Tibial nerve (tissue), 4 donors: Measurements from ENCODE around the gene ZP1. TPM values are rescaled to one million over a fixed set of nuclear protein-coding genes. Genes with fewer than 3 reads are reported as not detected.

Source experiments
- DNase-seq, 2 donors: peaks; one replicate each; pipeline ENCODE4 v3.0.0-alpha.2; 2019; ENCODE audit warnings: low spot score in 2 of 2
- H3K27ac ChIP-seq, 4 donors: fragments of 200-600 bp; sonication (generic) in 3 of 4; one replicate each; pipeline ENCODE4 v1.5.1; 2017 to 2019; ENCODE audit warnings: mild to moderate bottlenecking in 1 of 4
- H3K27me3 ChIP-seq, 2 donors: fragments of 200-600 bp; sonication (generic) in 1 of 2; one replicate each; pipeline versions ENCODE4 v1.5.1 to v1.6.0; 2017 to 2019
- H3K36me3 ChIP-seq, 3 donors: fragments of 200-600 bp; sonication (generic); one replicate each; pipeline ENCODE4 v1.5.1; 2018 to 2019
- H3K4me1 ChIP-seq, 4 donors: fragments of 200-600 bp; sonication (generic) in 3 of 4; one replicate each; pipeline ENCODE4 v1.5.1; 2017 to 2019
- H3K4me3 ChIP-seq, 4 donors: fragments of 200-600 bp; sonication (generic) in 3 of 4; one replicate each; pipeline ENCODE4 v1.5.1; 2017 to 2019; ENCODE audit warnings: mild to moderate bottlenecking in 1 of 4, moderate library complexity in 1 of 4
- H3K9me3 ChIP-seq, 4 donors: fragments of 200-600 bp; sonication (generic) in 3 of 4; one replicate each; pipeline ENCODE4 v1.5.1; 2017 to 2019
- EP300 ChIP-seq, 2 donors: sonication (generic); formaldehyde crosslinking; IDR thresholded peaks; one replicate each; pipeline ENCODE4 v1.6.1; 2017; ENCODE audit warnings: antibody characterized with exemption in 2 of 2, mild to moderate bottlenecking in 1 of 2
- POLR2A ChIP-seq, 2 donors: fragments of 450-650 bp; IDR thresholded peaks; one replicate each; pipeline ENCODE4 v1.6.1; 2017; ENCODE audit warnings: antibody characterized with exemption in 2 of 2, mild to moderate bottlenecking in 2 of 2, moderate library complexity in 2 of 2
- WGBS, 2 donors: methylation state at CpG; one replicate each; pipeline ENCODE4 v1.1.5; 2018; 5-methylcytosine and 5-hydroxymethylcytosine counted together
- total RNA-seq, 4 donors: library from RNA; depleted of rRNA; stranded (reverse); fragments of >200 nt; gene quantifications; one replicate each; pipeline ENCODE4 v1.1.0, GENCODE V29; 2016
- TF ChIP-seq, protein P1 (sequence below), 5 experiments: fragments of 200-600 bp in 3 of 5; fragments of 450-650 bp in 2 of 5; sonication (generic) in 3 of 5; IDR thresholded peaks; one replicate each; pipeline ENCODE4 v1.5.1; 2016 to 2019; ENCODE audit warnings: antibody characterized with exemption in 5 of 5, mild to moderate bottlenecking in 3 of 5, moderate library complexity in 2 of 5

Gene ZP1
- total RNA-seq, 4 donors from 2014 or later: not detected

DNA sequence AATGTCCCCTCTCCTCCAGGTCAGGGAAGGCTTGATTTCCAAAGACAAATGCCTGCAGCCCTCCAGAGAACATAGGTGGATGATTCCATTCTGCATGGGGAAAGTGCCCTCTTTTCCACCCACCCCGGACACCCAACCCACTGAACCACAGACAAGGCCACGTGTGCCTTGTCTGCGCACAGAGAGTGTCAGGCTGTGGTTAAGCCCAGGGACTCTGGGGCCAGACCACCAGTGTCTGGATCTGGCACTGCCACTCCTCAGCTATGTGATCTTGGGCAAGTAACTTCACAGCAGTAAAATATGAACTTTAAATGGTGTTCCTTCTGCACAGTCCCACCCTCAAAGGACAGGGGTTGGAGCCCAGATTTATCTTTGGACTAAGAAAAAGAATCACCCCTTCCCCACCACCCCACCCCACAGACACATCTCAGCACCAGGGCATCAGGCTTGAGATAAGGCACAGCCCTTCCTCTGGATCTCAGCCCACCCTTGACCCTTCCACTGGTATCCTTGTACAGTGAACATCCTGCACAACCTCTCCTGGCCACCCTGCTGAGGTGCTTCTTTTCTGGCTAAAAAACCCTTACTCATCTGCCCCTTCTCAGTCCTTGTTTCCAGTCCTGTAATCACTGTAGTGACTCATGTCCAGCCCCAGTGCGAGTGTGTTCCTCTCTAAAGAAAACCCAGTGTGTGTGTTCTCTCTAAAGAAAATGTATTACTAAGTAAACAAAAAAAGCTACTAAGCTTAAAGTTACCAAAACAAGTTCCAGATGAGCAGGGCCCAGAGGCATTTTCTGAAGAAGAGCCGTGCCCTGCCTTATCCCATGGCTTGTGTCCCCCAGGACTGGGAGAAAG lies 9.7 kb upstream of the ZP1 start:
- TF ChIP-seq EP300 (IDR thresholded peaks at IDR 0.05): no peak
- no peak for TF ChIP-seq POLR2A (IDR thresholded peaks at IDR 0.05)
- TF ChIP-seq, protein P1, sequence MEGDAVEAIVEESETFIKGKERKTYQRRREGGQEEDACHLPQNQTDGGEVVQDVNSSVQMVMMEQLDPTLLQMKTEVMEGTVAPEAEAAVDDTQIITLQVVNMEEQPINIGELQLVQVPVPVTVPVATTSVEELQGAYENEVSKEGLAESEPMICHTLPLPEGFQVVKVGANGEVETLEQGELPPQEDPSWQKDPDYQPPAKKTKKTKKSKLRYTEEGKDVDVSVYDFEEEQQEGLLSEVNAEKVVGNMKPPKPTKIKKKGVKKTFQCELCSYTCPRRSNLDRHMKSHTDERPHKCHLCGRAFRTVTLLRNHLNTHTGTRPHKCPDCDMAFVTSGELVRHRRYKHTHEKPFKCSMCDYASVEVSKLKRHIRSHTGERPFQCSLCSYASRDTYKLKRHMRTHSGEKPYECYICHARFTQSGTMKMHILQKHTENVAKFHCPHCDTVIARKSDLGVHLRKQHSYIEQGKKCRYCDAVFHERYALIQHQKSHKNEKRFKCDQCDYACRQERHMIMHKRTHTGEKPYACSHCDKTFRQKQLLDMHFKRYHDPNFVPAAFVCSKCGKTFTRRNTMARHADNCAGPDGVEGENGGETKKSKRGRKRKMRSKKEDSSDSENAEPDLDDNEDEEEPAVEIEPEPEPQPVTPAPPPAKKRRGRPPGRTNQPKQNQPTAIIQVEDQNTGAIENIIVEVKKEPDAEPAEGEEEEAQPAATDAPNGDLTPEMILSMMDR (IDR thresholded peaks at IDR 0.05): no peak
- H3K36me3 ChIP-seq: peaks cover 0 to 12% (median 0%) of the 10 kb centered on the region in 3 donors
- no peak overlapping the region for H3K4me3 ChIP-seq
- H3K9me3 ChIP-seq: no peaks in the 10 kb centered on the region
- WGBS, 2 donors: 77 to 82% methylated on average over 5 of the region's 5 CpGs
- no peaks in the 10 kb centered on the region for H3K4me1 ChIP-seq
- no peaks in the 10 kb centered on the region for H3K27me3 ChIP-seq
- H3K27ac ChIP-seq: no peak overlapping the region
- DNase-seq: no peak

DNA sequence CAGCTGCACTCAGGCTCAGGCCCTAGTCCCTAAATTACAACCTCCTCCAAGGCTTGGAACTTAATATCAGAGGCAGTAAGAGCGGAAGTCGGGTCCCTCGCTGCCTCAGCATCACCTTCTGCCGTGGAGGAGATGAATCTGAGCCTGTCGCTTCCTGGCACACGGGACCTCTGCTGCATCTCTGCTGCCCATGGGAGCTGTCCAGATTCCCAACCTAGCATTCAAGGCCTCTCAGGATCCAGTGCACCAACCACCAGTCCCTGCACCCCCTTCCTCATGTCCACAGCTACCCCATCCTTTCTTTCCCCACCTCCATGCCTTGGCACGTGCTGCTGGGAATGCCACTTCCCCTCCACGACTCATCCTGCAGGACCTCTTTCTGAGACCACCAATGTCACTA lies 9.1 kb upstream of the ZP1 start:
- WGBS, 2 donors: 63 to 65% methylated on average over 7 to 8 of the region's 8 CpGs
- H3K36me3 ChIP-seq: peaks cover 0 to 6% (median 0%) of the 10 kb centered on the region in 3 donors
- H3K27ac ChIP-seq: no peak overlapping the region
- H3K27me3 ChIP-seq: no peaks in the 10 kb centered on the region
- H3K4me1 ChIP-seq: no peaks in the 10 kb centered on the region
- no peak for TF ChIP-seq POLR2A (IDR thresholded peaks at IDR 0.05)
- no peak for TF ChIP-seq EP300 (IDR thresholded peaks at IDR 0.05)
- TF ChIP-seq, protein P1 (IDR thresholded peaks at IDR 0.05): no peak
- DNase-seq: no peak
- no peaks in the 10 kb centered on the region for H3K9me3 ChIP-seq
- no peak overlapping the region for H3K4me3 ChIP-seq

DNA sequence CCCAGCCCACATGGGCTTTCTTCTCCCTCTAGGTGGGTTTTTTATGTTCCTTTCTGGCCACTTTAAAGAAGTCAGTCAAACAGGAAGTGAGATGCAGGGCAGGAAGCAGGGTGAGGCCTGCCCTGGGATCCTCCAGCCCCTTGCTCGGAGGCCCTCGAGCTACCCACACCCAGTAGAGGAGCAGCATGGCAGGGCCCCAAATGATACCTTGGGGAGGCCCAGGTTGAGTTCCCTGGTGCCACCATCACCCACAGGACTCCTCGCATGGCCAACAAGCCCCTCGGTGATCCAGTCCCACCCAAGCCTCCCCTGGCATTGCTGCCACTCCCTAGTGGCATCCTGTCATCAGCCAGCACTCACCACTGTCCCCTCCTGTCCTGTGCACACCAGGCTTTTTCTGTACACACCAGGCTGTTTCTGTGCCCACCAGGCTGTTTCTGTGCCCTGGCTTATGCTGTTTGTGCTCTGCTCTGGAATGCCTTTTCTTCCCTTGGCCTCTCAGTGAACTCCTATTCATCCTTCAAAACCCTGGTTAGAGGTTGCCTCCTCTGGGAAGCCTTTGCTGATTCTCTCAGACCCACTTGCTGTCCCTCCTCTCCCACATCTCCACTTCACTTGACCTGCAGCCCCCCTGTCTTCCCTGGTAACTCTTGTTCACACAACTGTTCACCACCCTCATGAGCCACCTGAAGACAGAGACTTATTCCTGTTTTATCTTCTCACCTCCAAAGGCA lies 8.4 kb upstream of the ZP1 start:
- no peak for DNase-seq
- 67 to 82% methylated on average over 4 of the region's 4 CpGs for WGBS, 2 donors
- TF ChIP-seq, protein P1 (IDR thresholded peaks at IDR 0.05): no peak
- TF ChIP-seq POLR2A (IDR thresholded peaks at IDR 0.05): no peak
- TF ChIP-seq EP300 (IDR thresholded peaks at IDR 0.05): no peak
- H3K9me3 ChIP-seq: no peaks in the 10 kb centered on the region
- H3K4me3 ChIP-seq: no peak overlapping the region
- H3K4me1 ChIP-seq: no peaks in the 10 kb centered on the region
- no peaks in the 10 kb centered on the region for H3K36me3 ChIP-seq
- H3K27me3 ChIP-seq: no peaks in the 10 kb centered on the region
- H3K27ac ChIP-seq: no peak overlapping the region

DNA sequence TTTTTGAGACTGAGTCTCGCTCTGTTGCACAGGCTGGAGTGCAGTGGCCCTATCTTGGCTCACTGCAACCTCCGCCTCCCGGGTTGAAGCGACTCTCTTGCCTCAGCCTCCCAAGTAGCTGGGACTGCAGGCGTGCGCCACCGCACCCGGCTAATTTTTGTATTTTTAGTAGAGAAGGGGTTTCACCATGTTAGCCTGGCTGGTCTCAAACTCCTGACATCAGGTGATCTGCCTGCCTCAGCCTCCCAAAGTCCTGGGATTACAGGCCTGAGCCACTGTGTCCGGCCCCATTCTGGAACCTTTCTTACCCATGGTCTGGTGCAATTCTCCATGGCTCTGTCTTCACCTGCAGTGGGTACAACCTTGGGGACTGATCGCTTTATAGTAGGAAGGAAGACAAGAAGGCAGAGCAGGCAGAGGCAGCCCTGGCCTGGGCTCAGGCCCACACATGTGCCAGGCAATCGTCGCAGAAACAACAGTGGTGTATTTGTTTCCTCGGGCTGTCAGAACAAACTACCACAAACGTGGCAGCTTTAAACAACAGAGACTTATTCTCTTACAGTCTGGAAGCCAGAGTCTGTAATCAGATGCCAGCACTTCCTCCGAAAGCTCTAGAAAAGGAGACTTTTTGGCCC lies 7.6 kb upstream of the ZP1 start:
- no peak for TF ChIP-seq POLR2A (IDR thresholded peaks at IDR 0.05)
- no peak for TF ChIP-seq EP300 (IDR thresholded peaks at IDR 0.05)
- TF ChIP-seq, protein P1 (IDR thresholded peaks at IDR 0.05): no peak
- Histone ChIP-seq H3K4me3 (no peak overlapping the region), H3K36me3 (no peaks in the 10 kb centered on the region), H3K27me3 (no peaks in the 10 kb centered on the region), H3K9me3 (no peaks in the 10 kb centered on the region), H3K4me1 (no peaks in the 10 kb centered on the region), H3K27ac (peak overlapping the region in 1 of 4 donors; percentile 57)
- DNase-seq: no peak
- 77 to 84% methylated on average over 15 of the region's 15 CpGs for WGBS, 2 donors
